Kidney (tissue), 14 donors: ENCODE measurements around the gene TYRP1. TPM values are rescaled to one million over a fixed set of nuclear protein-coding genes. Genes with fewer than 3 reads are reported as not detected.
"Not testable (repeated sequence)": the region's sequence is repeated elsewhere in the genome, so short reads cannot be mapped to it uniquely, and the experiment has no call there.

Experiments
- DNase-seq, 5 donors: peaks; one replicate each; pipeline ENCODE4 v3.0.0-alpha.2; 2013 to 2020
- FAIRE-seq: peaks from 2 replicates; lab custom pipeline; 2012; peaks lifted over from hg19 to GRCh38; lab: Jason Lieb, UNC
- H3K27ac ChIP-seq, 2 donors: one replicate each; pipeline ENCODE4 v1.7.0; 2013; ENCODE audit warnings: low read depth in 2 of 2, low read length in 2 of 2, inconsistent platforms in 1 of 2
- H3K27me3 ChIP-seq: one replicate; pipeline ENCODE4 v1.7.1; 2013; ENCODE audit warnings: low read length, inconsistent platforms; ENCODE audit not compliant: control insufficient read depth, insufficient read depth
- H3K36me3 ChIP-seq, 3 donors: one replicate each; pipeline versions ENCODE4 v1.7.0 to v1.7.1; 2013; ENCODE audit warnings: low read length in 3 of 3, control low read depth in 1 of 3, inconsistent platforms in 1 of 3; ENCODE audit not compliant: insufficient read depth in 3 of 3, control insufficient read depth in 2 of 3
- H3K4me1 ChIP-seq, 3 donors: one replicate each; pipeline versions ENCODE4 v1.7.0 to v1.7.1; 2013; ENCODE audit warnings: low read length in 3 of 3, inconsistent platforms in 1 of 3, low read depth in 1 of 3; ENCODE audit not compliant: control insufficient read depth in 2 of 3, insufficient read depth in 2 of 3
- H3K4me3 ChIP-seq, 3 donors: one replicate each; pipeline versions ENCODE4 v1.7.0 to v1.8.1; 2013; ENCODE audit warnings: low read length in 3 of 3, control low read depth in 1 of 3, inconsistent platforms in 1 of 3
- H3K9ac ChIP-seq, 3 donors: one replicate each; pipeline versions ENCODE4 v1.7.0 to v1.7.1; 2013; ENCODE audit warnings: low read length in 3 of 3, control low read depth in 1 of 3, inconsistent platforms in 1 of 3
- H3K9me3 ChIP-seq, 3 donors: one replicate each; pipeline versions ENCODE4 v1.7.0 to v1.7.1; 2013; ENCODE audit warnings: low read length in 3 of 3, control low read depth in 1 of 3, inconsistent platforms in 1 of 3; ENCODE audit not compliant: control insufficient read depth in 2 of 3, insufficient read depth in 1 of 3
- intact Hi-C: fragments of 100-400 bp; cut with DNase I; formaldehyde crosslinking; loops from one replicate; pipeline ENCODE4 v1.11.1; 2022
- polyA plus RNA-seq: library from polyadenylated mRNA; stranded (reverse); fragments of 350-450 nt; fragmentation: Illumina TruSeq; extraction: RNeasy Lipid Tissue Mini Kit (QIAGEN cat#74804); gene quantifications from one replicate; pipeline ENCODE4 v1.2.3, GENCODE V29; 2014; ENCODE audit warnings: low read depth, low replicate concordance; ENCODE audit not compliant: insufficient read depth
- total RNA-seq: library from RNA; stranded (reverse); fragmentation: NEBNext Ultra II Directional; extraction: Animal tissue kit (Norgen Biotek cat#: 25700); gene quantifications from one replicate; pipeline ENCODE4 v1.2.1, GENCODE V29; 2021
- TF ChIP-seq, protein P1 (sequence below): IDR thresholded peaks from 3 replicates; pipeline ENCODE4 v1.5.1; 2012; ENCODE audit warnings: mild to moderate bottlenecking, moderate library complexity, borderline replicate concordance; ENCODE audit not compliant: insufficient read depth; ENCODE audit errors: extremely low read depth
- donor health status: control.
- donor health status: control.
- donor health status: control.
- donor health status: control.
- donor health status: control.
- donor health status: DM: yes; HTN: yes; CAD: no.
- donor health status: Normal renal cell carcinoma (clear cell type).

The TYRP1 gene
- total and polyA plus RNA-seq, 2 donors from 2014 or later: 0.41 to 10.0 TPM

GRCh38 chr9:12666813-12667212, 26.4 kb upstream of the TYRP1 start:
- intact Hi-C loops: no loop called here
- FAIRE-seq: no peak

GRCh38 chr9:12667892-12668291, 25.3 kb upstream of the TYRP1 start:
- TF ChIP-seq, protein P1, sequence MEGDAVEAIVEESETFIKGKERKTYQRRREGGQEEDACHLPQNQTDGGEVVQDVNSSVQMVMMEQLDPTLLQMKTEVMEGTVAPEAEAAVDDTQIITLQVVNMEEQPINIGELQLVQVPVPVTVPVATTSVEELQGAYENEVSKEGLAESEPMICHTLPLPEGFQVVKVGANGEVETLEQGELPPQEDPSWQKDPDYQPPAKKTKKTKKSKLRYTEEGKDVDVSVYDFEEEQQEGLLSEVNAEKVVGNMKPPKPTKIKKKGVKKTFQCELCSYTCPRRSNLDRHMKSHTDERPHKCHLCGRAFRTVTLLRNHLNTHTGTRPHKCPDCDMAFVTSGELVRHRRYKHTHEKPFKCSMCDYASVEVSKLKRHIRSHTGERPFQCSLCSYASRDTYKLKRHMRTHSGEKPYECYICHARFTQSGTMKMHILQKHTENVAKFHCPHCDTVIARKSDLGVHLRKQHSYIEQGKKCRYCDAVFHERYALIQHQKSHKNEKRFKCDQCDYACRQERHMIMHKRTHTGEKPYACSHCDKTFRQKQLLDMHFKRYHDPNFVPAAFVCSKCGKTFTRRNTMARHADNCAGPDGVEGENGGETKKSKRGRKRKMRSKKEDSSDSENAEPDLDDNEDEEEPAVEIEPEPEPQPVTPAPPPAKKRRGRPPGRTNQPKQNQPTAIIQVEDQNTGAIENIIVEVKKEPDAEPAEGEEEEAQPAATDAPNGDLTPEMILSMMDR: no peak
- Histone ChIP-seq H3K27me3 (no peaks in the 10 kb centered on the region), H3K9me3 (no peaks in the 10 kb centered on the region), H3K36me3 (no peaks in the 10 kb centered on the region), H3K4me1 (no peaks in the 10 kb centered on the region), H3K4me3 (no peak overlapping the region), H3K27ac (no peak overlapping the region), H3K9ac (no peak overlapping the region)
- FAIRE-seq (no peak), DNase-seq (no peak)
- intact Hi-C loops: no loop called here

More at GRCh38 chr9:12666813-12667212, 26.4 kb upstream of the TYRP1 start:
- no peaks in the 10 kb centered on the region for H3K9me3 ChIP-seq
- H3K9ac ChIP-seq: no peak overlapping the region
- no peaks in the 10 kb centered on the region for H3K27me3 ChIP-seq
- TF ChIP-seq, protein P1: no peak
- no peak for DNase-seq
- H3K4me3 ChIP-seq: no peak overlapping the region
- no peaks in the 10 kb centered on the region for H3K4me1 ChIP-seq
- no peak overlapping the region for H3K27ac ChIP-seq
- H3K36me3 ChIP-seq: no peaks in the 10 kb centered on the region

DNA sequence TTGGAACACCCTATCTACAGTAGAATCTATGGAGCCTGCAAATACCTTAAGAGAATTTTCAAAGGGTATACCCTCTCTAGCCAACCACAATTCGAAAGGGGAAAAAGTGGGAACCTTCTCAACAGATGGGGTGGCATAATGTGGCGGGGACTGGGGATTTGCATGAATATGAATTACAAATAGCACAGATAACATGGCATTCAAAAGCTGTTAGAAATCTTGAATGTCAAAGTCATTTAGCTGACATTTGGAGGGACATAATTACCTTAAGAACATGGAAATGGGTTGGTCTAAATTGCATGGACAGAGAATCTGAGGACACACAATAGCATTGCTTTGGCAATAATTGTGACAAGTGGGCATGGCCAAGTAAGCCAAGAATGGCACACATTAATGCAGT, 23.2 kb upstream of the TYRP1 start:
- TF ChIP-seq, protein P1: no peak
- Histone ChIP-seq H3K36me3 (no peaks in the 10 kb centered on the region), H3K27ac (no peak overlapping the region), H3K4me1 (no peaks in the 10 kb centered on the region), H3K27me3 (no peaks in the 10 kb centered on the region), H3K9ac (no peak overlapping the region), H3K9me3 (no peaks in the 10 kb centered on the region), H3K4me3 (no peak overlapping the region)
- no peak for DNase-seq
- no peak for FAIRE-seq
- intact Hi-C loops: no loop called here

DNA sequence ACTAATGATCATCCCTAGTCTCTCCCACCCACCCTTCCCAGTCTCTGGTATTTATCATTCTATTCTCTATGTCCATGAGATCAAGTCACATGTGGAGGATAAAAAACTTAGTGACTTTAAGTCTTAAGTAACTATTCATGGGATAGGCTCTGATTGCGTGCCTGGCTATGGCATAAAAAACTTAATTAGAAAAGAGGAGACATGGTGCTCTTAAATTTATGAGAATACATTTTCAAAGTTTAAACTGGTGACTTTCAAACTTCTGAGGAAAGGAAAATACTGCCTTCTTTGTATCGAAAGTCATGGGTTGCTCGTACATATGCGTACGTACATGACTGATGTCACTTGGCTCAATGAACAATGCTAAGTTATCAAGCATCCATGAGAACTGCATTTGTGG, 18.2 kb upstream of the TYRP1 start:
- Histone ChIP-seq H3K27me3 (no peaks in the 10 kb centered on the region), H3K9ac (no peak overlapping the region), H3K4me1 (no peaks in the 10 kb centered on the region), H3K36me3 (no peaks in the 10 kb centered on the region), H3K4me3 (no peak overlapping the region), H3K9me3 (no peaks in the 10 kb centered on the region), H3K27ac (no peak overlapping the region)
- no peak for DNase-seq
- intact Hi-C loops: no loop called here
- TF ChIP-seq, protein P1: no peak
- FAIRE-seq: no peak

DNA sequence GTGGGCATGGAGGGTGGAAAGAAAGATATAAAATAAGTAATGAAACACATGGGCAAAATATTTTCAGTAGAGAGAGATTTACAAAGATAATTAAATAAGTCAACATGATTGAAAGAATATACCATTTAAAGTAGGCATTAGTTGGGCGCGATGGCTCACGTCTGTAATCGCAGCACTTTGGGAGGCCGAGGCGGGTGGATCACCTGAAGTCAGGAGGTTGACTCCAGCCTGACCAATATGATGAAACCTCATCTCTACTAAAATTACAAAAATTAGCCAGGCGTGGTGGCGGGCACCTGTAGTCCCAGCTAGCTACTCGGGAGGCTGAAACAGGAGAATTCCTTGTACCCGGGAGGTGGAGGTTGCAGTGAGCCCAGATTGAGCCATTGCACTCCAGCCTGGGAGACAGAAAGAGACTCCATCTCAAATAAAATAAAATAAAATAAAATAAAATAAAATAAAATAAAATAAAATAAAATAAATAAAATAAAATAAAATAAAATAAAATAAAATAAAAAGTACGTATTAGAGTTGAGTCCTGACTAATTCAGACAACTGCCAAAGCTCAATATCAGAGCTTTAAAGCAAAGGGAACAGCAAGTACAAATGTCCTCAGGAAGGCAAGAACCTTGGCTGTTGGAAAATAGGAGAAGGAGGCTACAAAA, 15.6 kb upstream of the TYRP1 start:
- H3K27ac ChIP-seq, H3K4me1 ChIP-seq, DNase-seq, FAIRE-seq, intact Hi-C loops, H3K9ac ChIP-seq, H3K9me3 ChIP-seq, H3K36me3 ChIP-seq, H3K4me3 ChIP-seq, H3K27me3 ChIP-seq: not testable (repeated sequence)
